ENCODE measurements around the gene SLC40A1.

- TF ChIP-seq CTCF (IDR thresholded peaks at IDR 0.05) (no peak), POLR2AphosphoS5 (IDR thresholded peaks at IDR 0.05) (peak; percentile 54)
Observed at GRCh38 chr2:189542145-189542882, 38.3 kb downstream of the SLC40A1 start.
